IMR-90 (cell line): ENCODE results near the gene TCEAL1. TPM values are rescaled to one million over a fixed set of nuclear protein-coding genes. Genes with fewer than 3 reads are reported as not detected.

Experiments used
- ATAC-seq: fragments of 200-7000 bp; cut with Tn5 transposase; 2 replicates; pipeline ENCODE4 v1.9.1; 2020; ENCODE audit warnings: low read depth, mild to moderate bottlenecking, moderate library complexity
- BruUV-seq: library from RNA; stranded (reverse); fragments of 400-500 nt; replicated peaks from 2 replicates; lab custom pipeline; 2021; lab: Mats Ljungman, UMichigan
- CTCF ChIA-PET: fragments of 300-600 bp; formaldehyde crosslinking; extraction: SDS; loops from one replicate; lab custom pipeline; 2021; ENCODE audit warnings: antibody characterized with exemption; lab: Yijun Ruan, JAX
- POLR2A ChIA-PET: fragments of 300-600 bp; sonication (Branson Sonifier 250); formaldehyde crosslinking; loops from one replicate; lab custom pipeline; 2022; ENCODE audit warnings: antibody characterized with exemption; ENCODE audit not compliant: unreplicated experiment; lab: Charles Lee
- DNase-seq: peaks from one replicate; pipeline ENCODE4 v3.0.0; 2013
- H2AFZ ChIP-seq: replicated peaks from 2 replicates; pipeline ENCODE3; 2013; ENCODE audit warnings: low read length, mild to moderate bottlenecking; ENCODE audit not compliant: poor library complexity
- H2AK5ac ChIP-seq: 2 replicates; pipeline ENCODE4 v1.6.1; 2013; ENCODE audit warnings: low read depth, low read length, inconsistent platforms
- H2AK9ac ChIP-seq: replicated peaks from 2 replicates; pipeline ENCODE3; 2013; ENCODE audit warnings: mild to moderate bottlenecking, low read depth, low read length, moderate library complexity; ENCODE audit not compliant: poor library complexity
- H2BK120ac ChIP-seq: 2 replicates; pipeline ENCODE4 v1.6.1; 2013; ENCODE audit warnings: low read depth, low read length, inconsistent platforms
- H2BK15ac ChIP-seq: 3 replicates; pipeline ENCODE4 v1.6.1; 2013; ENCODE audit warnings: low read depth, low read length, inconsistent platforms
- H2BK20ac ChIP-seq: 2 replicates; pipeline ENCODE4 v1.6.1; 2013; ENCODE audit warnings: low read depth, mild to moderate bottlenecking, inconsistent platforms, low read length, moderate library complexity
- H2BK5ac ChIP-seq: 2 replicates; pipeline ENCODE4 v1.6.1; 2013; ENCODE audit warnings: mild to moderate bottlenecking, low read depth, low read length, inconsistent platforms; ENCODE audit not compliant: poor library complexity, severe bottlenecking
- H3K14ac ChIP-seq: replicated peaks from 2 replicates; pipeline ENCODE4 v1.6.1; 2013; ENCODE audit warnings: low read depth, low read length, inconsistent platforms
- H3K18ac ChIP-seq: 2 replicates; pipeline ENCODE4 v1.6.1; 2013; ENCODE audit warnings: low read depth, low read length, control low read depth
- H3K23ac ChIP-seq: 2 replicates; pipeline ENCODE4 v1.6.1; 2013; ENCODE audit warnings: low read depth, low read length, inconsistent platforms
- H3K27ac ChIP-seq: 2 replicates; pipeline ENCODE4 v1.5.1; 2013; ENCODE audit warnings: mild to moderate bottlenecking, control low read depth, low read length; ENCODE audit not compliant: insufficient read depth
- H3K27me3 ChIP-seq: 2 replicates; pipeline ENCODE4 v1.6.1; 2013; ENCODE audit warnings: low read length; ENCODE audit not compliant: control insufficient read depth, insufficient read depth
- H3K36me3 ChIP-seq: 2 replicates; pipeline ENCODE4 v1.6.1; 2013; ENCODE audit warnings: low read length, mixed read lengths; ENCODE audit not compliant: control insufficient read depth, insufficient read depth
- H3K4ac ChIP-seq: 2 replicates; pipeline ENCODE4 v1.6.1; 2013; ENCODE audit warnings: low read depth, low read length, inconsistent platforms
- H3K4me1 ChIP-seq: 2 replicates; pipeline ENCODE4 v1.6.1; 2013; ENCODE audit warnings: low read length, mixed read lengths; ENCODE audit not compliant: control insufficient read depth, insufficient read depth
- H3K4me2 ChIP-seq: 2 replicates; pipeline ENCODE4 v1.6.1; 2013; ENCODE audit warnings: low read depth, mild to moderate bottlenecking, control low read depth, low read length, moderate library complexity
- H3K4me3 ChIP-seq: 2 replicates; pipeline ENCODE4 v1.5.1; 2013; ENCODE audit warnings: low read depth, mild to moderate bottlenecking, control low read depth, low read length, moderate library complexity; ENCODE audit not compliant: insufficient read depth
- H3K56ac ChIP-seq: 2 replicates; pipeline ENCODE4 v1.6.1; 2013; ENCODE audit warnings: low read length, inconsistent platforms; ENCODE audit not compliant: insufficient read depth; ENCODE audit errors: extremely low read depth
- H3K79me1 ChIP-seq, 2 experiments: 2 replicates each; pipeline ENCODE4 v1.6.1; 2013; ENCODE audit warnings: low read length in 2 of 2, inconsistent platforms in 1 of 2, low read depth in 1 of 2
- H3K9ac ChIP-seq: 2 replicates; pipeline ENCODE4 v1.6.1; 2013; ENCODE audit warnings: low read depth, low read length, control low read depth
- H3K9me1 ChIP-seq: 2 replicates; pipeline ENCODE4 v1.6.1; 2013; ENCODE audit warnings: low read length, inconsistent platforms; ENCODE audit not compliant: insufficient read depth
- H3K9me3 ChIP-seq: 2 replicates; pipeline ENCODE4 v1.6.1; 2013; ENCODE audit warnings: low read length; ENCODE audit not compliant: control insufficient read depth, insufficient read depth
- H4K20me1 ChIP-seq: 2 replicates; pipeline ENCODE4 v1.6.1; 2013; ENCODE audit warnings: low read length, inconsistent platforms; ENCODE audit not compliant: insufficient read depth
- H4K5ac ChIP-seq: 2 replicates; pipeline ENCODE4 v1.6.1; 2013; ENCODE audit warnings: mild to moderate bottlenecking, low read depth, low read length, control low read depth
- H4K8ac ChIP-seq, 2 experiments: 2 replicates each; pipeline ENCODE4 v1.6.1; 2013; ENCODE audit warnings: low read depth in 2 of 2, low read length in 2 of 2, control low read depth in 1 of 2, inconsistent platforms in 1 of 2
- H4K91ac ChIP-seq: 2 replicates; pipeline ENCODE4 v1.6.1; 2013; ENCODE audit warnings: low read depth, low read length, inconsistent platforms; ENCODE audit not compliant: insufficient read depth
- CEBPB ChIP-seq: IDR thresholded peaks from 2 replicates; pipeline ENCODE4 v1.6.1; 2012; ENCODE audit warnings: low read depth, low read length, improper control_type of control experiment
- FOS ChIP-seq: fragments of 150-350 bp; IDR thresholded peaks from 2 replicates; pipeline ENCODE4 v1.6.1; 2016; ENCODE audit warnings: low read depth, low read length
- RFX5 ChIP-seq: IDR thresholded peaks from 2 replicates; pipeline ENCODE4 v1.8.0; 2012; ENCODE audit warnings: low read depth, mild to moderate bottlenecking, low read length, moderate library complexity
- SMC3 ChIP-seq: fragments of 150-350 bp; IDR thresholded peaks from 2 replicates; pipeline ENCODE4 v1.6.1; 2016; ENCODE audit warnings: low read depth, mild to moderate bottlenecking, antibody characterized with exemption, low read length, moderate library complexity
- WGBS, 2 experiments: methylation state at CpG; one replicate each; pipeline versions ENCODE4 v1.1.5 to v1.1.7; 2013; ENCODE audit warnings: missing lambda C conversion rate in 2 of 2; ENCODE audit not compliant: insufficient read length in 1 of 2; ENCODE audit errors: extremely low coverage in 2 of 2; 5-methylcytosine and 5-hydroxymethylcytosine counted together
- dilution Hi-C: fragments of 300-500 bp; cut with HindIII; formaldehyde crosslinking; loops from one replicate; pipeline ENCODE4 v1.14.3; 2018; ENCODE audit warnings: low sequenced_read_pairs; ENCODE audit not compliant: unreplicated experiment
- in situ Hi-C: fragments of 300-500 bp; cut with MboI; formaldehyde crosslinking; loops from 3 replicates; pipeline ENCODE4 v1.14.3; 2019; ENCODE audit warnings: low sequenced_read_pairs, inconsistent platforms, mixed read lengths
- intact Hi-C: fragments of 100-400 bp; cut with micrococcal nuclease; formaldehyde crosslinking; loops from 2 replicates; pipeline ENCODE4 v1.10.0; 2022
- polyA plus RNA-seq, 3 experiments: library from polyadenylated mRNA; depleted of rRNA; stranded (reverse); fragments of >200 nt; gene quantifications; 2 replicates each; pipeline ENCODE4 v1.2.3, GENCODE V29; 2012; ENCODE audit warnings: low replicate concordance in 1 of 3
- total RNA-seq: library from RNA; depleted of rRNA; stranded (reverse); fragments of >200 nt; gene quantifications from 2 replicates; pipeline ENCODE4 v1.2.3, GENCODE V29; 2012

The TCEAL1 gene
- total and polyA plus RNA-seq, 2 of the 4 experiments (the other 2 are of a cell fraction) = 9.1 to 21.8 TPM

- Histone ChIP-seq H3K9me1 (no peaks in the 10 kb centered on the region), H3K23ac (no peak overlapping the region), H4K8ac (no peak overlapping the region), H3K27ac (no peak overlapping the region), H3K36me3 (no peaks in the 10 kb centered on the region), H2BK15ac (no peak overlapping the region), H2BK20ac (no peak overlapping the region), H3K4me3 (no peak overlapping the region), H2BK5ac (no peak overlapping the region), H3K56ac (no peak overlapping the region), H3K4me2 (no peak overlapping the region), H3K18ac (no peak overlapping the region), H4K5ac (no peak overlapping the region), H3K79me1 (peaks cover 0 to 9% of the 10 kb centered on the region in 2 experiments; a peak in 1 of 4 replicates), H3K14ac (no peak overlapping the region), H3K9me3 (no peaks in the 10 kb centered on the region), H2AK9ac (no peak overlapping the region), H3K4me1 (no peaks in the 10 kb centered on the region), H3K4ac (no peak overlapping the region), H2BK120ac (no peak overlapping the region), H2AFZ (no peak overlapping the region), H3K9ac (no peak overlapping the region), H4K91ac (no peak overlapping the region), H2AK5ac (no peak overlapping the region), H3K27me3 (no peaks in the 10 kb centered on the region), H4K20me1 (no peaks in the 10 kb centered on the region)
- WGBS, 2 experiments = no CpG with 5 or more reads among the region's 4 CpGs
- intact Hi-C loops (no loop called here), dilution Hi-C loops (no loop called here), in situ Hi-C loops (no loop called here)
- CTCF ChIA-PET = no interaction called here
- BruUV-seq = no TSS peak
- POLR2A ChIA-PET = no interaction called here
- DNase-seq (no peak), ATAC-seq (no peak)
- TF ChIP-seq SMC3 (no peak), RFX5 (no peak), CEBPB (no peak), FOS (no peak)
Measured at GRCh38 chrX:103624111-103624510, 4.7 kb upstream of the TCEAL1 start.
